Fibroblast of pulmonary artery (primary cell): ENCODE results near the gene DPH7.
"Not testable (repeated sequence)": the region's sequence is repeated elsewhere in the genome, so short reads cannot be mapped to it uniquely, and the experiment has no call there.

Experiments used
- DNase-seq: peaks from one replicate; pipeline ENCODE4 v3.0.0-alpha.2; 2010; ENCODE audit warnings: low read depth
- H3K4me3 ChIP-seq: replicated peaks from 2 replicates; pipeline ENCODE4 v1.5.1; 2011; ENCODE audit warnings: low read depth, mild to moderate bottlenecking, control low read depth, low read length, moderate library complexity
- CTCF ChIP-seq: IDR thresholded peaks from 2 replicates; pipeline ENCODE4 v1.5.1; 2011; ENCODE audit warnings: mild to moderate bottlenecking, control low read depth, low read length, inconsistent platforms; ENCODE audit errors: missing control alignments

The DPH7 gene

GRCh38 chr9:137545123-137545522, 33.6 kb downstream of the DPH7 start:
- H3K4me3 ChIP-seq = no peak overlapping the region
- DNase-seq = peak; percentile 45
- no peak for TF ChIP-seq CTCF

GRCh38 chr9:137544176-137544760, 34.5 kb downstream of the DPH7 start:
- DNase-seq = peak; percentile 26
- no peak for TF ChIP-seq CTCF
- no peak overlapping the region for H3K4me3 ChIP-seq

- H3K4me3 ChIP-seq = no peak overlapping the region
- TF ChIP-seq CTCF = no peak
- DNase-seq = no peak
These were observed 35.3 kb downstream of the DPH7 start for GRCh38 chr9:137543237-137543963.

- TF ChIP-seq CTCF = no peak
- no peak for DNase-seq
- no peak overlapping the region for H3K4me3 ChIP-seq
These were observed 36.2 kb downstream of the DPH7 start for GRCh38 chr9:137542486-137542885.

- no peak for TF ChIP-seq CTCF
- no peak for DNase-seq
- H3K4me3 ChIP-seq = no peak overlapping the region
These were observed 38.2 kb downstream of the DPH7 start for GRCh38 chr9:137540536-137540935.

- no peak for DNase-seq
- TF ChIP-seq CTCF = no peak
These were observed 40.7 kb downstream of the DPH7 start for GRCh38 chr9:137538058-137538457.

GRCh38 chr9:137536594-137537131, 42.1 kb downstream of the DPH7 start:
- DNase-seq, H3K4me3 ChIP-seq: not testable (repeated sequence)

More at GRCh38 chr9:137538058-137538457, 40.7 kb downstream of the DPH7 start:
- no peak overlapping the region for H3K4me3 ChIP-seq
